ENCODE data around the gene PSMD13.

PSMD13 gene

DNA sequence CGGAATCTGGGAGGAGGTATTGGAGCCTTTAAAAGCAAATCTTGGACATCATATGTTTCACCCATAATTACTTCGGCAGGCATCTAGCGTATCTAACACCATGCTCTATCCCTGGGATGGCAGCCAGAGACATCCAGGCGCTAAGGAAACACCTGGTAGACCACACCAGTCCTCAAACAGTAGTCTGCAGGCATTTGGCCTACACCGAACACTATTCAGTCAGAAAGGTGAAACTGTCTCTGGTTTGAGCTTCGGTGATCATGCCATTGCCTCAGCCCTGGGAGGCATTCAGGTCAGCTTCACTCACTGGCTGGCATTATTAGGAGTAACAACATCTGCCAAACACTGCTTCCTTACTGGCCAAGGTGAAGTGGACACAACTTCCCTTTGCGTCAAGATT is 12.4 kb upstream of the PSMD13 start:
- no peaks in the 10 kb centered on the region for H3K9me3 ChIP-seq (ENCODE audit: control extremely low read depth in 1 of 5, control insufficient read depth in 4 of 5, insufficient read depth in 2 of 5, low read depth in 1 of 5, low read length in 4 of 5)
- H3K27ac ChIP-seq (ENCODE audit: insufficient read depth in 1 of 2, low read depth in 1 of 2, low read length in 2 of 2, poor library complexity in 1 of 2, severe bottlenecking in 2 of 2): no peak overlapping the region
- ChIA-PET POLR2A (no interaction called here), CTCF (interaction anchor here (0.7 to 0.9 kb wide), 2 partner anchors 8 to 11 kb away, joined by 3 read pairs; no protein-coding TSS in a partner anchor)
- no peak for DNase-seq
- H3K4me1 ChIP-seq (ENCODE audit: control extremely low read depth in 1 of 4, control insufficient read depth in 4 of 4, insufficient read depth in 4 of 4, low read length in 3 of 4): peaks cover 0 to 2% (median 0%) of the 10 kb centered on the region in 4 experiments
- H3K4me3 ChIP-seq (ENCODE audit: control insufficient read depth in 1 of 7, extremely low read depth in 1 of 7, insufficient read depth in 4 of 7, low read depth in 2 of 7, low read length in 6 of 7): no peak overlapping the region
- peaks cover 2 to 22% (median 7%) of the 10 kb centered on the region in 4 experiments for H3K36me3 ChIP-seq (ENCODE audit: control insufficient read depth in 4 of 4, insufficient read depth in 4 of 4, low read length in 3 of 4)
- no peaks in the 10 kb centered on the region for H3K27me3 ChIP-seq (replicated peaks in 2 of 5; ENCODE audit: control insufficient read depth in 4 of 5, insufficient read depth in 5 of 5, low read length in 4 of 5)
- WGBS (ENCODE audit: insufficient coverage): 90% methylated on average over 7 of the region's 7 CpGs

GRCh38 chr11:225734-226453 is 10.9 kb upstream of the PSMD13 start:
- H3K4me1 ChIP-seq (ENCODE audit: control extremely low read depth in 1 of 4, control insufficient read depth in 4 of 4, insufficient read depth in 4 of 4, low read length in 3 of 4): peaks cover 0 to 2% (median 0%) of the 10 kb centered on the region in 4 experiments
- ChIA-PET POLR2A (interaction anchor here (0.7 kb wide), 1 partner anchor 10 kb away, joined by 3 read pairs; no protein-coding TSS in a partner anchor), CTCF (no interaction called here)
- no peaks in the 10 kb centered on the region for H3K9me3 ChIP-seq (ENCODE audit: control extremely low read depth in 1 of 5, control insufficient read depth in 4 of 5, insufficient read depth in 2 of 5, low read depth in 1 of 5, low read length in 4 of 5)
- no peak overlapping the region for H3K27ac ChIP-seq (ENCODE audit: insufficient read depth in 1 of 2, low read depth in 1 of 2, low read length in 2 of 2, poor library complexity in 1 of 2, severe bottlenecking in 2 of 2)
- H3K4me3 ChIP-seq (ENCODE audit: control insufficient read depth in 1 of 7, extremely low read depth in 1 of 7, insufficient read depth in 4 of 7, low read depth in 2 of 7, low read length in 6 of 7): no peak overlapping the region
- H3K27me3 ChIP-seq (replicated peaks in 2 of 5; ENCODE audit: control insufficient read depth in 4 of 5, insufficient read depth in 5 of 5, low read length in 4 of 5): no peaks in the 10 kb centered on the region
- DNase-seq: no peak
- H3K36me3 ChIP-seq (ENCODE audit: control insufficient read depth in 4 of 4, insufficient read depth in 4 of 4, low read length in 3 of 4): peaks cover 4 to 22% (median 12%) of the 10 kb centered on the region in 4 experiments
- WGBS (ENCODE audit: insufficient coverage): 97% methylated on average over 9 of the region's 10 CpGs

DNA sequence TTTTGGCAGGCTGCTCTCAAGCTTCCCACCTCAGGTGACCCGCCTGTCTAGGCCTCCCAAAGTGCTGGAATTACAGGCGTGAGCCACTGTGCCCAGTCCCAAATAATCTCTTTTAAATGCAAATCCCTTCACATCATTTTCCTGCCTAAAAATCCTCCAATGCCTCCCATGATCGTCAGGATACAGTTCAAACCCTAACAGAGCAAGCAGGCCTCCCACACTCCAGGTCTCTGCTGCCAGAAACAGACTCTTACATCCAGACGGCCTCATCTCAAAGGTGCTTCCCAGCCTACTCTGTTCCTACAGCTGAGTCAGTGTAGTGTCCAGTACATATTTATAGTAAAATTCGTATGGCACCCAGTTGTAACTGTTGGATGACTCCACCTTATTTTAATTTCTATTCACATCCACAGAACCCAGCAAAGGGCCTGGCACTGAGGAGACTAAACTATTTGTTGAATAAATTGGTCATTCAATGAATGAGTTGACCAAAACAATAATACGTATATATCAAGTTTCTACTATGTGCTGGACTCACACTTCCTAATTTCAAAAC is 8.9 kb upstream of the PSMD13 start:
- ChIA-PET POLR2A (no interaction called here), CTCF (interaction anchor here (1.1 to 3.8 kb wide), 3 partner anchors 9 to 18 kb away, joined by 5 to 14 read pairs (median 7); no protein-coding TSS in a partner anchor)
- peaks cover 2 to 9% (median 7%) of the 10 kb centered on the region in 4 experiments for H3K36me3 ChIP-seq (ENCODE audit: control insufficient read depth in 4 of 4, insufficient read depth in 4 of 4, low read length in 3 of 4)
- 98% methylated on average over 5 of the region's 6 CpGs for WGBS (ENCODE audit: insufficient coverage)
- no peak overlapping the region for H3K4me3 ChIP-seq (ENCODE audit: control insufficient read depth in 1 of 7, extremely low read depth in 1 of 7, insufficient read depth in 4 of 7, low read depth in 2 of 7, low read length in 6 of 7)
- no peak for DNase-seq
- H3K9me3 ChIP-seq (ENCODE audit: control extremely low read depth in 1 of 5, control insufficient read depth in 4 of 5, insufficient read depth in 2 of 5, low read depth in 1 of 5, low read length in 4 of 5): no peaks in the 10 kb centered on the region
- no peaks in the 10 kb centered on the region for H3K27me3 ChIP-seq (replicated peaks in 2 of 5; ENCODE audit: control insufficient read depth in 4 of 5, insufficient read depth in 5 of 5, low read length in 4 of 5)
- H3K27ac ChIP-seq (ENCODE audit: insufficient read depth in 1 of 2, low read depth in 1 of 2, low read length in 2 of 2, poor library complexity in 1 of 2, severe bottlenecking in 2 of 2): no peak overlapping the region
- H3K4me1 ChIP-seq (ENCODE audit: control extremely low read depth in 1 of 4, control insufficient read depth in 4 of 4, insufficient read depth in 4 of 4, low read length in 3 of 4): peaks cover 0 to 2% (median 0%) of the 10 kb centered on the region in 4 experiments

DNA sequence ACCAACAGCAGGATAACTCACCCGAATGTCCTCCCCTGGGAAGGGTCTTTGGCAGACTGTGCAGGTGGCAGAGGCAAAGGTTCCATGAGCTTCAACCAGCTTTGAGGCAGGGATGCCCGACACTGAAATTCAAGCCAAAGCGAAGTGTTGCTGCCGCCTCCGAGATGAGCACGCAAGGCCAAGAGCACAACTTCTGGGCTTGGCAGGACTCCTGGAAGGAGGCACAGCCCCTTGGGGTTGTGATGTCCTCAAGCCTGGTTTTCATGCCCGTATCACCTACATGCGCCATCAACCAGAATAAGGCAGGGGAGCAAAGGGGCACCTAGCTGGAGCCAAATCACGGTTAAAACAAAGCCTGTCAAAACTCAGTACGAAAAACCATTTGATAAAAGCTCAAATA is 6.3 kb upstream of the PSMD13 start:
- ChIA-PET CTCF (interaction anchor here (1.2 to 3.8 kb wide), 5 partner anchors 9 to 21 kb away, joined by 3 to 14 read pairs (median 4); no protein-coding TSS in a partner anchor), POLR2A (interaction anchor here (1.4 kb wide), 1 partner anchor 8 kb away, joined by 3 read pairs; no protein-coding TSS in a partner anchor)
- no peak for DNase-seq
- H3K27me3 ChIP-seq (replicated peaks in 2 of 5; ENCODE audit: control insufficient read depth in 4 of 5, insufficient read depth in 5 of 5, low read length in 4 of 5): no peaks in the 10 kb centered on the region
- H3K9me3 ChIP-seq (ENCODE audit: control extremely low read depth in 1 of 5, control insufficient read depth in 4 of 5, insufficient read depth in 2 of 5, low read depth in 1 of 5, low read length in 4 of 5): no peaks in the 10 kb centered on the region
- no peak overlapping the region for H3K27ac ChIP-seq (ENCODE audit: insufficient read depth in 1 of 2, low read depth in 1 of 2, low read length in 2 of 2, poor library complexity in 1 of 2, severe bottlenecking in 2 of 2)
- no peak overlapping the region for H3K4me3 ChIP-seq (ENCODE audit: control insufficient read depth in 1 of 7, extremely low read depth in 1 of 7, insufficient read depth in 4 of 7, low read depth in 2 of 7, low read length in 6 of 7)
- peaks cover 0 to 7% (median 3%) of the 10 kb centered on the region in 4 experiments for H3K36me3 ChIP-seq (ENCODE audit: control insufficient read depth in 4 of 4, insufficient read depth in 4 of 4, low read length in 3 of 4)
- peaks cover 0 to 6% (median 4%) of the 10 kb centered on the region in 4 experiments for H3K4me1 ChIP-seq (ENCODE audit: control extremely low read depth in 1 of 4, control insufficient read depth in 4 of 4, insufficient read depth in 4 of 4, low read length in 3 of 4)
- 95% methylated on average over 10 of the region's 10 CpGs for WGBS (ENCODE audit: insufficient coverage)

DNA sequence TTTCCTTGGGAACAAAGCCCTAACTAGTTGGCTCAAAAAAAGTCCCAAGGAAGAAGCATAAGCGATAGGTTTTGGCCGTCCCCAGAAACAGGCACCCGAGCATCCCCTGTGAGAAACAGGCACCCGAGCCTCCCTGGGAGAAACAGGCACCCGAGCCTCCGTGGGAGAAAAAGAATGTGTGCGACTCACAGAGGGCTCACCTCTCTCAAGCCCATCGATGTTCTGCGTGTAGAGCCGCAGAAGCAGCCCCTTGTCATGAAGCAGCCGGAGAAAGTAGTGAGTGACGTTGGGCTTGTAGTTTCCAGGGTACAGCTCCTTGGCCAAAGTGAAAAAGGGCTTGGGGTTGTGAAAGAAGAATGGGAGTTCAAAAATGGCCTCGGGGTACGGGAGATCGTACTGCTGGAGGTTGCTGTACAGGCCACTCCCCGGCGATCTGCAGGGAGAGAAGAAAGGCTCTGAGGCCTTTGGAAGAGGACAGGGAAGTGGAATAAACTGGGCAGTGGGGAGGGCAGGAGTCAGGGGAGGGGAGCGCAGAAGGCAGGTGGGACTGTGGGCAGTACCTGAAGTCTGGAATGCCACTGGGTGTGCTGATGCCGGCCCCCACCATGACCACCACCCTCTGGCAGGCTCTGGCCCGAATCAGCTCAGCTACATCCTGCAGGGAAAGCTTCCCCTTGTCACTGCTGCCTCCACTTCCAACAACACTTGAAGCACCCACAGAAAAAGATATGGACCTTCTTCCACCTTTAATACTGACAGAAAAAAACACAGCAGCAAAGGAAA is 3.8 kb upstream of the PSMD13 start:
- ChIA-PET CTCF (interaction anchor here (1.4 kb wide), 1 partner anchor 10 kb away, joined by 3 read pairs; no protein-coding TSS in a partner anchor), POLR2A (no interaction called here)
- 92% methylated on average over 19 of the region's 20 CpGs for whole genome bisulfite sequencing (ENCODE audit: insufficient coverage)

DNA sequence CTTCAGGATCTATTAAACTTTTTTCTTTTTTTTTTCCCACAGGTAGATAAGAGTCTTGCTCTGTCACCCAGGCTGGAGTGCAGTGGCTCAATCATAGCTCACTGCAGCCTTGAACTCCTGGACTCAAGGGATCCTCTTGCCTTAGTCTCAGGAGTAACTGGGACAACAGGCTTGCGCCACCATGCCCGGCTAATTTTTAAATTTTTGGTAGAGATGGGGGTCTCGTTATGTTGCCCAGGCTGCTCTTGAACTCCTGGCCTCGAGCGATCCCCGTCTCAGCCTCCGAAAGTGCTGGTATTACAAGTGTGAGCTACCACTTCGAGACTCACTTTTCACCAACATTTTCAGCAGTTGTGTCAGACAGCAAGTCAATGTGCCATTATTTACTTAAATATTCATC is 1.6 kb upstream of the PSMD13 start:
- Histone ChIP-seq H3K36me3 (ENCODE audit: control insufficient read depth in 4 of 4, insufficient read depth in 4 of 4, low read length in 3 of 4) (peaks cover 2 to 13% (median 7%) of the 10 kb centered on the region in 4 experiments), H3K27ac (ENCODE audit: insufficient read depth in 1 of 2, low read depth in 1 of 2, low read length in 2 of 2, poor library complexity in 1 of 2, severe bottlenecking in 2 of 2) (peak overlapping the region in 1 of 2 experiments; percentile 86), H3K9me3 (ENCODE audit: control extremely low read depth in 1 of 5, control insufficient read depth in 4 of 5, insufficient read depth in 2 of 5, low read depth in 1 of 5, low read length in 4 of 5) (no peaks in the 10 kb centered on the region), H3K4me1 (ENCODE audit: control extremely low read depth in 1 of 4, control insufficient read depth in 4 of 4, insufficient read depth in 4 of 4, low read length in 3 of 4) (peaks cover 12 to 28% (median 19%) of the 10 kb centered on the region in 4 experiments), H3K27me3 (replicated peaks in 2 of 5; ENCODE audit: control insufficient read depth in 4 of 5, insufficient read depth in 5 of 5, low read length in 4 of 5) (no peaks in the 10 kb centered on the region), H3K4me3 (ENCODE audit: control insufficient read depth in 1 of 7, extremely low read depth in 1 of 7, insufficient read depth in 4 of 7, low read depth in 2 of 7, low read length in 6 of 7) (peak overlapping the region in 6 of 7 experiments; percentile 87 to 97 (median 90))
- ChIA-PET POLR2A (interaction anchor here (0.6 kb wide), 1 partner anchor 131 kb away, joined by 4 read pairs; no protein-coding TSS in a partner anchor), CTCF (interaction anchor here (0.9 to 1.9 kb wide), 4 partner anchors 16 to 26 kb away, joined by 3 to 5 read pairs (median 4); no protein-coding TSS in a partner anchor)
- DNase-seq: no peak
- WGBS (ENCODE audit: insufficient coverage): 97% methylated on average over 8 of the region's 8 CpGs

More for the DNA sequence above, 3.8 kb upstream of the PSMD13 start:
- no peak for DNase-seq
- H3K4me1 ChIP-seq (ENCODE audit: control extremely low read depth in 1 of 4, control insufficient read depth in 4 of 4, insufficient read depth in 4 of 4, low read length in 3 of 4): peaks cover 10 to 23% (median 17%) of the 10 kb centered on the region in 4 experiments
- H3K4me3 ChIP-seq (ENCODE audit: control insufficient read depth in 1 of 7, extremely low read depth in 1 of 7, insufficient read depth in 4 of 7, low read depth in 2 of 7, low read length in 6 of 7): no peak overlapping the region
- no peaks in the 10 kb centered on the region for H3K9me3 ChIP-seq (ENCODE audit: control extremely low read depth in 1 of 5, control insufficient read depth in 4 of 5, insufficient read depth in 2 of 5, low read depth in 1 of 5, low read length in 4 of 5)
- H3K27me3 ChIP-seq (replicated peaks in 2 of 5; ENCODE audit: control insufficient read depth in 4 of 5, insufficient read depth in 5 of 5, low read length in 4 of 5): no peaks in the 10 kb centered on the region
- peaks cover 0 to 7% (median 3%) of the 10 kb centered on the region in 4 experiments for H3K36me3 ChIP-seq (ENCODE audit: control insufficient read depth in 4 of 4, insufficient read depth in 4 of 4, low read length in 3 of 4)
- H3K27ac ChIP-seq (ENCODE audit: insufficient read depth in 1 of 2, low read depth in 1 of 2, low read length in 2 of 2, poor library complexity in 1 of 2, severe bottlenecking in 2 of 2): no peak overlapping the region

Measured in common myeloid progenitor, CD34-positive (primary cell).